ENCODE results near the gene FAM25G.
"Not testable (repeated sequence)": the region's sequence is repeated elsewhere in the genome, so short reads cannot be mapped to it uniquely, and the experiment has no call there.

FAM25G gene

GRCh38 chr10:47491600-47491999 lies at the start of gene FAM25G:
Gene FAM25G, minus strand, starts transcription at chr10:47491700. Its CDS starts 26 bp downstream, at chr10:47491674.
- DNase-seq (ENCODE audit: low spot score): not testable (repeated sequence)

- not testable (repeated sequence) for DNase-seq (ENCODE audit: low spot score)
Observed at GRCh38 chr10:47536430-47536829, 44.9 kb upstream of the FAM25G start.

- not testable (repeated sequence) for DNase-seq (ENCODE audit: low spot score)
Observed at GRCh38 chr10:47523475-47523874, 32.0 kb upstream of the FAM25G start, which contains the start of gene AGAP9. Gene AGAP9, minus strand, starts transcription at chr10:47523638. Its CDS starts 112 bp downstream, at chr10:47523526.

- not testable (repeated sequence) for DNase-seq (ENCODE audit: low spot score)
Observed at GRCh38 chr10:47502313-47502712, 10.8 kb upstream of the FAM25G start.

- not testable (repeated sequence) for DNase-seq (ENCODE audit: low spot score)
Observed at GRCh38 chr10:47494226-47494625, 2.7 kb upstream of the FAM25G start.

GRCh38 chr10:47489630-47490029 lies 1.9 kb downstream of the FAM25G start:
- DNase-seq (ENCODE audit: low spot score): not testable (repeated sequence)

GRCh38 chr10:47485943-47486342 lies 5.6 kb downstream of the FAM25G start:
- DNase-seq (ENCODE audit: low spot score): not testable (repeated sequence)

GRCh38 chr10:47484786-47485185 lies 6.7 kb downstream of the FAM25G start:
- DNase-seq (ENCODE audit: low spot score): not testable (repeated sequence)

GRCh38 chr10:47483923-47484322 lies 7.6 kb downstream of the FAM25G start, which contains the start of gene ANXA8:
Gene ANXA8, minus strand, starts transcription at chr10:47484115. Its CDS starts 182 bp downstream, at chr10:47483933.
- DNase-seq (ENCODE audit: low spot score): not testable (repeated sequence)

GRCh38 chr10:47482367-47482766 lies 9.1 kb downstream of the FAM25G start:
- not testable (repeated sequence) for DNase-seq (ENCODE audit: low spot score)

- DNase-seq (ENCODE audit: low spot score): not testable (repeated sequence)
Observed at GRCh38 chr10:47481768-47482181, 9.7 kb downstream of the FAM25G start.

- DNase-seq (ENCODE audit: low spot score): not testable (repeated sequence)
Observed at GRCh38 chr10:47481182-47481766, 10.2 kb downstream of the FAM25G start.

- DNase-seq (ENCODE audit: low spot score): not testable (repeated sequence)
Observed at GRCh38 chr10:47480133-47480532, 11.4 kb downstream of the FAM25G start.

- not testable (repeated sequence) for DNase-seq (ENCODE audit: low spot score)
Observed at GRCh38 chr10:47478114-47478513, 13.4 kb downstream of the FAM25G start.

- not testable (repeated sequence) for DNase-seq (ENCODE audit: low spot score)
Observed at GRCh38 chr10:47477078-47477477, 14.4 kb downstream of the FAM25G start.

GRCh38 chr10:47475101-47475500 lies 16.4 kb downstream of the FAM25G start:
- DNase-seq (ENCODE audit: low spot score): not testable (repeated sequence)

- not testable (repeated sequence) for DNase-seq (ENCODE audit: low spot score)
Observed at GRCh38 chr10:47473516-47473915, 18.0 kb downstream of the FAM25G start.

- DNase-seq (ENCODE audit: low spot score): not testable (repeated sequence)
Observed at GRCh38 chr10:47472647-47473046, 18.9 kb downstream of the FAM25G start.

GRCh38 chr10:47472072-47472471 lies 19.4 kb downstream of the FAM25G start:
- DNase-seq (ENCODE audit: low spot score): not testable (repeated sequence)

GRCh38 chr10:47468731-47469528 lies 22.6 kb downstream of the FAM25G start:
- DNase-seq (ENCODE audit: low spot score): not testable (repeated sequence)

- not testable (repeated sequence) for DNase-seq (ENCODE audit: low spot score)
Observed at GRCh38 chr10:47467957-47468356, 23.5 kb downstream of the FAM25G start.

GRCh38 chr10:47467458-47467857 lies 24.0 kb downstream of the FAM25G start:
- not testable (repeated sequence) for DNase-seq (ENCODE audit: low spot score)
